ENCODE measurements around the gene LCP1.
"Not testable (repeated sequence)": the region's sequence is repeated elsewhere in the genome, so short reads cannot be mapped to it uniquely, and the experiment has no call there.

Gene LCP1

DNA sequence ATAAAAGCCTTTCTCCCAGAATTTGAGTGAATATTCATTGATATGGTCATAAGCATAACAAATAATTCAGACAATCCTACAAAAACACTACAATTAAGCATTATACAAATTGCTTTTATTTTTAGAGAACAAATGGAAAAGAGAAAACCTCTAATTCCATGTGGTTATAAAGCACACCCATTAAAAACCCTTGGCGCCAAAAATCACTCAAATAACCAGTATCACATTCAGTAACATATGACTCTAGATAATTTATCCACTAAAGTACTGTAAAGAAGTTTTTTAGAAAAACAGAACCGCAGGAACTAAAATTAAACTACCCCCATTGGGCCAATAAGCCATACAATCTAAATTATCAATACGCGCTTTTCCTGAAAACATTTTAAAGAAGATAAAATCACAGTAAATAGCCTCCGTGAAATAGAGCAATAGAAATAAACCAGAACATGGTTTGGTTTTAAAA is 569 bp downstream of the LCP1 start:
- DNase-seq (ENCODE audit: low spot score): no peak

DNA sequence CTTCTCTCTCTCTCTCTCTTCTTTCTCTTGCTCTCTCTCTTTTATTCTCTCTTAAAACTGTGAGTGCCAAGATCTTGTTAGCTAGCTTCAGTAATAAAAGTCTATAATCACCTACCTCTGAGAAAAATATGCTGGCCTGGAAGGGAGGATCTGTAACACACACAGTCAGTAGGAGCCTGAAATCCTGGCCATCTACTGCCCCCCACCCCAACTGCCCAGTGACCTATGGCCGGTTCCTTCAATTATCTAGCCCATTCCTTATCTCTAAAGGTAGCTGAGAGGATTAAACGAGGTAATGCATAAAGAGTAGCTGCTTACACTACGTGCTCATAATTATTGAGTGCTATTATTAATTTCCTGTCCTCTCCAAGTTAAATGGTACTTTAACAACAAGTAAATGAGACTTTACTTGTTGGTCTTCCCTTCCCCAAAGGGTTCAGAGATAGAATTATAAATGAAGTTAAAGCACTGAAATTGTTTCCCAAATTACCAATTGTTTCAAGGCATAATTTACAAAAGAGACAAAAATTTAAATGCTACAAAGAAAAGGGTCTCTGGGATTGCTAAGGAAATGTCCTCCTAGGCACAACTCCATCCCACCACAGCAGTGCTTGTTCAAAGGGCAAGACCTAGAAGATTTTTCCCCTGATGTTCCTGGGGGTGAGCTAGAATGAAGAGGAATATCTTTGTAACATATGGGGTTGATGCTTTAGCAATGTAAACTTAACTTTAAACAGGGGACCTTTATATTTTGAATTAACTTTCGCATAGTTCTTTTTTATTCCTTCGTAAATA is 1.8 kb downstream of the LCP1 start:
- no peak for DNase-seq (ENCODE audit: low spot score)

DNA sequence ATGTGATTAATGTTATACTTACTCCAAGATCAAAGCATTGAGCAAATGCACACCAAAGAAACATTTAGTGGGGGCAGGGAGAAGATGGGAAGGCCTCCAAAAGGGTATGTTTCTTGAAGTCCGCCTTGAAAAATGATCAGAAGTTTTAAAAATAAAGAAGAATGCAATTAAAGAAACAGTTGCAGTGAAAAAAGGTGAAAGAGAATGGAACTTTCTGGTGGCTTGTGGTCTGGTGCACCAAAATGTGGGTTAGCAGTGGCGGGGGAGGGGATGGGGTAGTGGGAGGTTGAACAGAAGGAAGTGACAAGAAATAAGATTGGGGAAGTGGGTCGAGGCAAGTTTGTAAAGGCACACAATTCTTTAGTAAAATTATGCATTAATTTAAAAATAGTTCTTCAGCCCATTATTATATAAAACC is 2.5 kb downstream of the LCP1 start:
- DNase-seq (ENCODE audit: low spot score): no peak

DNA sequence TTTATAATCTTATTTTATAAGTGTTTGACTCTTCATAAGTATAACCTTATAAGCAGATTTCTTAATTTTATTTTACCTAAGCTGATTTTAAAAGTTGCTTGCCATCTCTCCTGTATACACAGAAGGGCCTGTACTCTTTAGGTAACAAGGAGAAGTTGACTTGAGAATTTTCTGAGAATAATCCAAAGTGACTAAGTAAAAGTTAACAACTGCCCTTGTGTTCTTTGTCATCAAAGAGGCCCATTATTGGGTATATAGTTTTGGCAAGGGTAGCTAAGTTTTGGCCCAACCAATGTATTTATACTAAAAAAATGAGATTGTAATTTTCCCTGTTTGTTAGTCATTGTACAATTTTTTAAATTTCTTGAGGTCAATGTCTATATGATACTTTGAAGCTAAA is 3.2 kb downstream of the LCP1 start:
- no peak for DNase-seq (ENCODE audit: low spot score)

DNA sequence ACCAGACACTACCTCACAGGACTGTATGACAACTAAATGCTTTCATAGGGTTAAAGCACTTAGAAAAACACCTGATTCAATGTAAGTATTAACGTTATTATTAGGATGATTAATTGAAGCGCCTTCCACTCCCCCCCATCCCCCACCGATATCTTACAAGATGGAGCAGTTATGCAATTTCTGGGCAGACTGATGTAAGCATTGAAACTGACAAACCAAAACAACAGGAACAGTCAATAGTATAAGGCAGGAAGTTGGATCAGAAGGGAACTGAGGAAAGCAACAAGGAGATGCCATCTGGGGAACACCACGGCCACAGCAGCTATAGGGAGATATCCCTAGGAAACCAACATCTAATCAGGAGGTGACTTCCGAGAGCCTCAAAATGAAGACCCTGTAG is 3.8 kb downstream of the LCP1 start:
- no peak for DNase-seq (ENCODE audit: low spot score)

DNA sequence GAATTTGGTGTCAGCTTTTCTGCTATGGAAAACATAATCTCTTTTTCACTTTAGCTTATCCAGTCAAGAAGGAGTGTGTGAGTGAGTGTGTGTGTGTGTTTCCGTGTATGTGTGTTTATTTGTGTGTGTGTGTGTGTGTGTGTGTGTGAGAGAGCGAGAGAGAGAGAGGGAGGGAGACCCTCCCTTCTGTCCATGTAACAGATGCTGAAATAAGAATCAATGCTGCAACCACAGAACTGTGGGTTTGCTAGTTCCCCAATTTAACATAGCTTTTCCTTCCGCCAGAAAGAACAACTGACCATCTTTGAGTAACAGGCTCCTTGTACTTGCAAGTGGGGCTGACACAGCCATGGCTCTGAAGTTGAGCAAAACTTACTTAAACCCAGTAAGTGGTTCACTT is 5.2 kb downstream of the LCP1 start:
- no peak for DNase-seq (ENCODE audit: low spot score)

DNA sequence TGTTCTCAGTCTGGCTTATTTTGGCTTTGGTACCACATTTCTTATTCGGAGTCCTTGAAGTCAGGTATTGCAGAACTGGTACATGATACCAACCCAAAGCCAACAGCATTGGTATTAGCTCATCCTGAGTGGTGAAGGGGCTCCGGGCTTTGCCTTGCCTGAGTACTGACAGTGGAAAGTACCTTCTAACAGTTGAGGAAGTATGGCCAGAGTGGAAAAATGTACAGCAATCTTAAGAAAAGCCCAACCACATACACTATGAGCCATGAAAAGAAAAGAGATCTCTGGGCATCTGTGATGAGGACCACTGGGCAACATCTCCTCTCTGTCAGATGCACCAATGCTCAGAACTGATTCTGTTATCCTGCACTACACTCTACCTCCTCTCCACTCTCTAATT is 8.3 kb downstream of the LCP1 start:
- DNase-seq (ENCODE audit: low spot score): no peak

DNA sequence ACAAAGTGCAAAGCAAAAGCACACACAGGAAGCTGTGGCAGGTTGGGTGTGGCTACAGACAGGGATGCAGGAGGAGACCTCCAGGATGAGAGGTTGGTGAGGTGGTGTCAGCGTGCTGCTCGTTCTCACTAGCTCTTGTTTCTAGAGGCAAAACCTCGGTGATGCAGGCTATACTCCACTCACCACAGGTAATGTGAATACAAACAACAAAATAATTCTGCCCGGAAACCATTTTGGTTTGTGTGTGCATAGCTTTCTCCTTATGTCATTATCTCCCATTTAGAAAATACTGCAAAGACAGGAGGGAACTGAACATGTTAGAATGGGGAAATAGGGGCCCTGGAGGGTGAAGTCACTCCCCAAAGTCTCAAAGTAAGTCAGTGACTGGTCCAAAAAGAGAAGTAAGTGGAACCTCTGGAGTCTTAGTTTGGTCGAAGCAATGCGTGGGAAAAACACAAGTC is 9.4 kb downstream of the LCP1 start:
- DNase-seq (ENCODE audit: low spot score): no peak

DNA sequence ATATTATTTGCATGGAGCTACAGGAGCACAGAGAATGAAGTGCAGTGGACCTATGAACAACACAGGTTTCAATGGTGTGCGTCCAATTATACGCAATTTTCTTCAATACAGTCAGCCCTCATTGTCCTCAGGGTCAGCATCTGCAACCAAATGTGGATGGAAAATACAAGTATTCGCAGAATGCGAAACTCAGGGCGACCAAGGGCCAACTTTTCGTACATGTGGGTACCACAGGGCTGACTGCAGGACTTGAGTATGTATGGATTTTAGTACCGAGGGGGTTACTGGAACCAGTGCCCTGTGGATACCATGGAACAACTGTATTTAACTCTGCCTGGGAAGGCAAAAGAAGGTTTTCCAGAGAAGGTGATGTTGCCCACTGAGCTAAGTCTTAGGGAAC is 10.2 kb downstream of the LCP1 start:
- DNase-seq (ENCODE audit: low spot score): no peak

DNA sequence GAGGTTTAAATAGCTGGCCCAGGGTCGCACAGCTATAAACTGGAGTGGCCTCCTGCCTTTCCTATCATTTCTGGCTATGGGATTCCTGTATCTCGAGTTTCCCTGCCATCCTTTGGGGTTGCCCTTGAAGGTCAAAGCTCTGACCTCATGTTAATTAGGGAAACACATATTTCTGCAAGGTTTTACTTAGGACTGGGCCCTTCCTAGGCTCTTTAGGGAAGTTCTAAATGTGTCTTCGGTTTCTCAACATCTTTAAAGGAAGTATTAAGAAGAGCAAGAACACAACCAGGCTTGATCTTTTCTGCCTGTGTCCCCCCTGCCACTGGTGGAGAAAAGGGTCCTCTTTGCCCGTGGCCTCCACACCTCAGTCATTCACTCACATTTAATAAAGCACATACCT is 10.8 kb downstream of the LCP1 start:
- DNase-seq (ENCODE audit: low spot score): no peak

DNA sequence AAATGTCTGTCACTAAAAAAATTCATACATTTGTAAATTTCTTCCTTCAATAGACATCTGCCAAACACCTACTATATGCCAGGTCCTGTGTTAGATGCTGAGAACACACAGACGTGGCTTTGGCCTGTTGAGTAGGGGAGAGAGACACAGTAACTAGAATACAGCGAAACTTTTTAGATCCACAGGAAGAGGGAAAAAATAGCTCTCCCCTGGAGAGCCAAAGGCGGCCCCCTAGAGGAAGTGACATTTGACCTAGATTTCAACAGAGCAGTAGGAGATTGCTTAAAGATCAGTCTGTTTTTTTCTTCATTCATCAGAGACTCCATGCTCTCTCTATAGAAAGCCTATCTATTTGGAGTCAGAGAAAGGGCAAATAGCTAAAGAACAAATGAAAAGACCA is 11.3 kb downstream of the LCP1 start:
- no peak for DNase-seq (ENCODE audit: low spot score)

DNA sequence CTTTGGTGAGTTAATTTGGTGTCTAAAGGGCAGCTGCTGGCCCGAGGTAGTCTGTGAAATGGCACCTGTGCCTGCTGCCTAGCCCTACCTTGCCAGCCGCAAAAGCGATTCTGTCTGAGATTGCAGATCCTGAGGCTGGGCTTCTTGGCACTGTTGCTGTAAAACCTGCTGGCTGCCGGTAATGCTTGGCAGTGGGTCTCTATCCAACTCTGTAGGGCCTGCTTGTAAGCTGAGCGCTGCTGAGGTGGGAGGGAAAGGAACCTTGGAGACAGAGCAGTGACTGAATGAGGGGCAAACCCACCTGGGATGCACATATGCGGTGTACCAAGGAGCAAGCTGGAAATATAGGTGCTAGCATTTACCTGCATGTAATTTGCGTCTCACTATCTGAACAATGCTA is 11.7 kb downstream of the LCP1 start:
- no peak for DNase-seq (ENCODE audit: low spot score)

DNA sequence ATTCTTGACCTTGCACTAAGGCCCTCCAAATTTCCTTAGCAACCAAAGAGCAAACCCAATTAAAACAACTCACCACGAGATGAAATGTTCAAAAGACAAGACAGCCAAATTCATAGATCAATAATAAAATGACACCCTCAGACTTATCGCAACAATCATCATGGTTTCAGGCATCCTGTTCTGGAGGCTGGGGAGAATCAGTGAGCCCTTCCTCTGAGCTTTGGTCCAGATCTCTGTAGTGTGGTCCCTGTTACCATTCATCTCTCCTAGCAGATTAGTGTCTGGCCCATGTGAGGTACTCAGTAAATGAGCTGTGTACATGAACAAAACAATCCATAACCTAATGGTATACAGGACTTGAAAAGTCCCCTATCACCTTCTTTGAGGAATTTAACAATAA is 12.2 kb downstream of the LCP1 start:
- no peak for DNase-seq (ENCODE audit: low spot score)

DNA sequence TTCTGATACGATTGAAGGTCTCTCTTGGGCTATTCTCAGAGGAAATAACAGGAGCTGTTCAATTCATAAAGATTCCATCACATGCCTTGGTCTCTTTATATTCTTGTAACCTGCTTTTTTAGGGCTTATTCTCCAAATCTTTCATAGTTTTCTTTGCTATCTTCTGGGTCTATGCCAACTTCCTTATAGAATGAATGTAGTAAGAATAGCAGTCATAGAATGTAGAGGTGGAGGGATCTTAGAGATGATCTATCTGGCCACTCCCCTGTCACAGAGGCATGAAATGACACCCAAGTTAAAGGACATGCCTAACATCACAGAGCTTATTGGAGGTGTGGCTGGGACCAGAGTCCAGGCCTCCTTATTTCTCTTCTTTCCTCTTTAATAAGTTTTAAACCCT is 13.2 kb downstream of the LCP1 start:
- DNase-seq (ENCODE audit: low spot score): no peak

DNA sequence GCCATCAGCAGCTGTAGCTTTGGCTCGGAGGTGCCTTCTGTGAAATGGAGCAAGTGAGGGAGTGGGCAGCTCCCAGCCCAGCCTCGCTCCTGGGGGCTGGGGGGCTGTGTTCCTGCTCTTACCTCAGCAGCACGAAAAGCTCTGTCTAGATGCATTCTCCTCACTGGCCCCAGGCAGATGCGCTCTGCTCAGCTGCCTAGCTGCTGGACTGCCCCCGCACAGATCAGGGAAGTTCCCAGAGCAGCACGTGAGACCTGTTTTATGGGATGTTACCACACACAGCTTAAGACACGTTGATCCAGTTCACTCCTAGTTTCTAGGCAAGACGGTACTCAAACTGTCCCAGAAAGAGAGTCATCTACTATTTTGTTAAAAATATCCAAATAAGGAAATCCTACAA is 13.6 kb downstream of the LCP1 start:
- no peak for DNase-seq (ENCODE audit: low spot score)

DNA sequence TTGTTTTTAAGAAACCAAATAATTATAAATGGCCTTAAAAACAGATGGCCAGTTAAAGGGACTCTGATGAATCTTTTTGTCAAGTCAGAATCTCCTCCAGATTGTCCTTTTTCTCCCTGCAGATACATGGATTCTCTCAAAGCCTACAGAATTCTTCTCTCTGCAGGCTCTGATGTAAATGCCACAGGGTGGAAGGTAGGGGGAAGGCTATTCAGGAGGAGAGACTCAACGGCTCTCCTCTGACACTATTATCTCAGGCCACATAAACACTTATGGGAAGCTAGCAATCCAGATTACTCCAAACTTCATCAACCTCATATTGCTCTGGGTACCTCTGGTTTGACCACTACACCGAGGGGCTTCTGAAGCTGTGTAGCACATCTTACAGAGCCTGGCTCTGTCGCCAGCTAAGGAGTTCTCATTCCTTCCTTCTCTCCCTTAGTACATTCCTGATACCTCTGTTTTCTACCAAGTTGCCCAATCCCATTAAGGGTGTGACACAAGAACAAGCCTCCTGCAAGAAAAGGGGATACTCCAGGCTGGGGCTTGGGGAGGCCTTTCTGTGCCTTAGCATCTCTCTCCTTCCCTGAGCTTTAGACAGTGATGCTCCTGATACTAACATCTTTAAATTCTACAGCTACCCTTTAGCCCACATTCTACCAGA is 14.9 kb downstream of the LCP1 start:
- DNase-seq (ENCODE audit: low spot score): no peak

DNA sequence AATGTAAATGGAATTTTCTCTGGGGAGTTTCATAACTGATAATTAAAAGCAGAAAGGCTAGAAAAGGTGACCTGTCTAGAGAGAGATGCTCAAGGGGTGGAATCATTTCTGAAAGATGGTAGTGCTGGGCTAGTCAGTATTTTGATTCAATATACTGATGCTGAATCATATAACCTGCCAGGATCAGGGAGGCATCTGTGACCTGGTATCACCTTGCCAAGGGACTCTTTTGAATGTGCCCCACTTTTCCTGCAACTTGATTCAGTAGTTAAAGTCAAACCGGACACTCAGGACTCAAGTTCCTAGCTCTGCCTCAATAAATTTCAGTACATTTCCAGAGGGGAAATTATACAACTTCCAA is 15.8 kb downstream of the LCP1 start:
- DNase-seq (ENCODE audit: low spot score): no peak

DNA sequence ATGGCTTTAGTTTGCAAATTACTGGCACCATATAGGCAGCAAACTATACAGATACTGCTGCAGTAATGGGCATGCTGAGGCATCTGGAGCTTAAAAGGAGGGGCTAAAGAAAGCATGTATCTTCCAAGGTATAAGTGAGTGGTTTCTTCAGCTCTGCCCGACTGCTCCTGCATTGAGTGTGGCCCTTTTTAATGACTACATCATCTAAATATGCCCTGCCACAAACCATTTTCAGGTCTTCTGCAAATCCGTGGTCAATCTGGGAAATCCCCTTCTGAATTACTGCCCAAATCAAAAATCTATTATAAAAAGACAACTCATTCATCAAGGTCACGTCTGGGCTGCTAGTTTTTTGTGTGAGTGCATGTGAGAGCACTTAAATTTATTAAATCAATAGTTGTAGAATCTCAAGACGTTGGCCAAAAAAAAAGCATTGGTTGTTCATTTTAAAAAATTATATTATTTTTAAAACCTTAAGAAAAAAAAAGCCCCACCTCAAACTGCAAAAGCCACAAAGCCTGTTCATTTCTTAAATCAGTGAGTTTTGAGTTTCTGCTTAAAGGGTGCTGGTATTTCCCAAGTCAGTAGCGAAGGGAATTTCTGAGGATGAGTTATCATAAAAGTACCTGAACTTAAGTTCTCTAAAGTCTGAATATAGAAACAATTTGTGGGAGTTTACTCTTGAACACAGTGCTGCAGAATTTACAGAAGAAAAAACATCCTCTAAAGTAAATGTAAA is 16.3 kb downstream of the LCP1 start:
- DNase-seq (ENCODE audit: low spot score): peak; percentile 23

DNA sequence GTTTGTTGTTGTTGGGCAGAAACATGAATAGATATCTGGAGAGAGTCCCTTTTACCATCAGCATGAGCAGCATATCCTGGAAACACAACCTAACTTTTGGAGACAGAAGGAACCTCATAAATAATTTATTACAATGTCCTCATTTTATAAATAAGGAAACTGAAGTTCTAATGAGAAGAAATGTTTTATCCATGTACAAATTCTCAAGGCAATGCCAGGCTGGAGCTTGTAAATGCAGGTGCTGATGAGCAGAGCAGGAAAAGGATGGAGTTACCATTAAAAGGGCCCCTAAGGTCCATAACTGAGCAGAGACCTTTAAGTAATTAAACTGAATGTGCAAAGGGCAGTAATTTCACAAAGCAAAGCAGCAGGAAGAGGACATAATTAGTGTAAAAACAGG is 17.3 kb downstream of the LCP1 start:
- DNase-seq (ENCODE audit: low spot score): no peak

DNA sequence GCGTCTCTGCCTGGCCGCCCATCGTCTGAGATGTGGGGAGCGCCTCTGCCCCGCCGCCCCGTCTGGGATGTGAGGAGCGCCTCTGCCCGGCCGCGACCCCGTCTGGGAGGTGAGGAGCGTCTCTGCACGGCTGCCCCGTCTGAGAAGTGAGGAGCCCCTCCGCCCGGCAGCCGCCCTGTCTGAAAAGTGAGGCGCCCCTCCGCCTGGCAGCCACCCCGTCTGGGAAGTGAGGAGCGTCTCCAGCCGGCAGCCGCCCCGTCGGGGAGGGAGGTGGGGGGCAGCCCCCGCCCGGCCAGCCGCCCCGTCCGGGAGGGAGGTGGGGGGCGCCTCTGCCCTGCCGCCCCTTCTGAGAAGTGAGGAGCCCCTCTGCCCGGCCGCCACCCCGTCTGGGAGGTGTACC is 19.2 kb downstream of the LCP1 start:
- not testable (repeated sequence) for DNase-seq (ENCODE audit: low spot score)

DNA sequence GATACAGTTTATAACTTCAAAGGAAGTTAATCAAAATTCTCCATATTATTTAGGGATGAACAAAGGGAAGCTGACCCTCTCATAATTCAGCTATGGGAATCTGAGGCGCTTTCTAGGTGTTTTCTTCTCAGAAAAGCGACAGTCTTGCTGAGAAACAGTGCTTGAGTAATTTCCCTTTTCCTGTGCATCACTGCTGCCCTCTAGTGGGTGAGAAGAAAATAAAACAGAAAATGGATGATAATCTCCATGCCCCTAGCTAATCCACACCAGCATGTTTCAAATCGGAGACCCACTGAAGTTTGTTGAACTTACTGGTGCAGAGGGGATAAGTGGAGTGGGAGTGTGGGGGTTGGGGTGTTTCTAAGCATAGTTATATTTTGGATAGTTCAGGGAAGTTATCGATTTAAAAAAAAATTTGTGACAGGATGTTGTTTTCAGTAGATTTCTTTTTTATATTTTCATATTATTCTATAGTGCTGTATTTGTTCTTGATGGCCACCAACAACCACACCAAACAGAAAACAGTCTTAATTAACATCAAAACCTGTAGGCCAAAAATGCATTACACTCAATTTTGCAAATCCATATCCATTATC is 21.4 kb downstream of the LCP1 start:
- peak; percentile 60 for DNase-seq (ENCODE audit: low spot score)

DNA sequence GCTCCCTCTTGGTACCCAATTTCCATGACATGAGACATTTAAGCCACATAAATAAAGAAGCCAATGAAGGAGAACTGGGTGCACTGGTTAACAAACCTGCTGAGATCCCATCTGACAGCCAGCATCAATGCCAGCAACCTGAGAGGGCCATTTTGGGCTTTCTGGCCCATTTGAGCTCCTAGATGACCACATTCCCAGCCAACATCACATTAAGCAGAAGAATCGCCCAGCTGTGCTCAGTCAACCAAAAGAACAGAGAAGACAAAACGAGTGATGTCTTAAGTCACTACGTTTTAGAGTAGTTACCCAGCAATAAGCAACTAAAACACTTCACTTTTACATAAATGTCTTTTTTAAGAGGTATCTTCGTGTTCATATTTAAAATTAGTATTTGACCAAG is 21.9 kb downstream of the LCP1 start:
- DNase-seq (ENCODE audit: low spot score): no peak

DNA sequence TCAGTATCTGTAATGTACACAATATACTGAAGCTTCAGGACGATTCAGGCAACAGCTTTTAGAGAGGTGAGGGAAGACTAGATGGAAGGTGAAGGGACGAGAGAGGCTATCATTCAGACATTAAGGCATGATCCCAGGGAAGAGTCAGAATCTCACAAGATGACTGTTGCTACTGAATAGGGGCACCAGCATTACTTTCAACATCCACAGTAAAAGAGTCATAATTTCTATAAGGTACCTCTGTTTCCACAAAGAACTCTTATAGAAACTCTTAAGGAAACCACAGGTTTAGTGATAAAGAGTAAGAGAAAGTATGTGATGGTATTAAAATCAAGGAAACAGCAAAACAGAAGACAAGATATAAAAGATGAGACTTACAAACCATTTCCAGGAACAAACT is 23.0 kb downstream of the LCP1 start:
- DNase-seq (ENCODE audit: low spot score): no peak
